GM19467 (cell line): ENCODE data around the gene MSH3.
"Not testable (repeated sequence)": the region's sequence is repeated elsewhere in the genome, so short reads cannot be mapped to it uniquely, and the experiment has no call there.

Experiments used
- ATAC-seq: cut with Tn5 transposase; IDR thresholded peaks from one replicate; pipeline ENCODE4 v1.9.1; 2021; ENCODE audit warnings: mild to moderate bottlenecking, moderate library complexity; ENCODE audit not compliant: unreplicated experiment

The MSH3 gene

DNA sequence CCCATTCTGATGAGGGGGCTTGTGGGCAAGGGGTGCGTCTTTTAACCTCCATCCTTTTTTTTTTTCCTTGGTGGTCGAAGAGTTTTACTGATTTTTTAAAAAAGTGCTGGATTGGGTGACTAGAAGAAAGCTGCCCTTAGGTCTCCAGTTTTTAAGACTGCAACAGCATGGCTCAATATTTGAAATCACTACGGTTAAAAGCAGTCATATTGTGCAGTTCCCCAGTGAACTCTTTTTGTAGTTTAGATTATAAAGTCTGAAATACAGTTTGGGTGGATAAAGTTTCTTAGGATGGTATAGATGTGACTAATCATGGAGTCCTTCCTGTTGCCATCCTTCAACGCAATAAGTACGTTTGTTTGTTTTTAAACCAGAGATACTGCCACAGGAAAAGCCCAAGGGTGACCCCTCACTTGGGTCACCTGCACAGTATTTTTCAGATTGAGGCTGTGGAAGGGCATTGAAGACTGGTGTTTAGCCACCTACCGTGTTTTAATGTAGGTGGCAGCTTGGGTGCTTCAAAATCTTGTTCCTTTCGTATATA, 851 bp downstream of the MSH3 start:
- ATAC-seq: no peak

GRCh38 chr5:80656425-80656824, 2.0 kb downstream of the MSH3 start:
- ATAC-seq: no peak

- no peak for ATAC-seq
Measured at GRCh38 chr5:80659106-80659505, 4.7 kb downstream of the MSH3 start.

DNA sequence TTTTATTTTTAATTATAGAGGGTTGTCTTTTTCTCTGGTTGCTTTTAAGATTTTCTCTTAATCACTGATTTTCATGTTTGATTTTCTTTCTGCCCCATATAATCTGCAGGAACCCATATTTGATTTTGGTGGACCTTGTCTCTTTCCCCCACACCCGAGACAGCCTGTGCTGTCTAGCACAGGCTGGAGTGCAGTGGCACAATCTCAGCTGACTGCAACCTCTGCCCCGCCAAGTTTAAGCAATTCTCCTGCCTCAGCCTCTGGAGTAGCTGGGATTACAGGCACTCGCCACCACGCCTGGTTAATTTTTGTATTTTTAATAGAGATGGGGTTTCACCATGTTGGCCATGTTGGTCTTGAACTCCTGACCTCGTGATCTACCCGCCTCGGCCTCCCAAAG, 6.2 kb downstream of the MSH3 start:
- ATAC-seq: not testable (repeated sequence)

DNA sequence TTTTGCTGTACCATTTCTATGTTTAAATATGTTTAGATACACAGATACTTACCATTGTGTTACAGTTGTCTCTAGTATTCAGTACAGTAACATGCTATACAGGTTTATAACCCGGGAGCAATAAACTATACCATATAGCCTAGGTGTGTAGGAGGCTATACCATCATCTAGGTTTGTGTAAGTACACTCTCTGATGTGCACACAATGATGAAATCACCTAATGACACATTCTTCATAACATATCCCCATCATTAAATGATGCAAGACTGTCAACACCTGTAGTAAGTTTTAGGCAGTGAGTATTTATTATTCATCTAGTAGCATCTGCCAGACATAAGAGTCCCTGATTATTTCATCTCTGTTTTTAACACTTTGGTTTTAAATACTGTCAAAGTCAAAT, 7.7 kb downstream of the MSH3 start:
- no peak for ATAC-seq

DNA sequence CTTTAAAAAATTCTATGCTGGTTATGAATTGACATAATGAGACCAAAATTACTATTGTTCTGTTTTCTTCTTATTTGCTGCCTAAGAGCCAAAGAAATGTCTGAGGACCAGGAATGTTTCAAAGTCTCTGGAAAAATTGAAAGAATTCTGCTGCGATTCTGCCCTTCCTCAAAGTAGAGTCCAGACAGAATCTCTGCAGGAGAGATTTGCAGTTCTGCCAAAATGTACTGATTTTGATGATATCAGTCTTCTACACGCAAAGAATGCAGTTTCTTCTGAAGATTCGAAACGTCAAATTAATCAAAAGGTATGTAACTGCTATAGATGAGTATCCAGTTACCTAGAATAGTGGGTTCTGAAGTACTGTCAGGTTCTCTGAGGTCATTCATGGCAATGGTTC, 10.6 kb downstream of the MSH3 start:
- no peak for ATAC-seq

DNA sequence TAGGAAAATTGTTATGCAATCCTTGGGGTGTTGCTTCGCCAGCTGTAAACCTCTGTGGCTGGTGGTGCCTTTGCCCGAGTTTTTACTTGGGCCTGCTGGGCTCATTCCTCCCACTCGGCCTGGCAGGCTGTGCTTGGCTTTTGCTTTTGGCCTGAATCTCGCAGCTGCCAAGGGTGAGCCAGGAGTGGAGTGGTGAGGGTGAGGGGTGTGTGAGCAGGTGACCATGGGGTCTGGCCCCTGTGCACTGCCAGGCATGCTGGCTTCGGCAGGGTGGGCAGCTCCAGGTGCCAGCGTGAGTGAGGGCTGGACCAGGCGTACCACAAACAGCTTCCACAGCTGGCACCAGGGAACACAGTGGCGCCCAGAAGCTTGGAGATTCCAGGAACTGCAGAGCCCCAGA, 12.9 kb downstream of the MSH3 start:
- no peak for ATAC-seq

DNA sequence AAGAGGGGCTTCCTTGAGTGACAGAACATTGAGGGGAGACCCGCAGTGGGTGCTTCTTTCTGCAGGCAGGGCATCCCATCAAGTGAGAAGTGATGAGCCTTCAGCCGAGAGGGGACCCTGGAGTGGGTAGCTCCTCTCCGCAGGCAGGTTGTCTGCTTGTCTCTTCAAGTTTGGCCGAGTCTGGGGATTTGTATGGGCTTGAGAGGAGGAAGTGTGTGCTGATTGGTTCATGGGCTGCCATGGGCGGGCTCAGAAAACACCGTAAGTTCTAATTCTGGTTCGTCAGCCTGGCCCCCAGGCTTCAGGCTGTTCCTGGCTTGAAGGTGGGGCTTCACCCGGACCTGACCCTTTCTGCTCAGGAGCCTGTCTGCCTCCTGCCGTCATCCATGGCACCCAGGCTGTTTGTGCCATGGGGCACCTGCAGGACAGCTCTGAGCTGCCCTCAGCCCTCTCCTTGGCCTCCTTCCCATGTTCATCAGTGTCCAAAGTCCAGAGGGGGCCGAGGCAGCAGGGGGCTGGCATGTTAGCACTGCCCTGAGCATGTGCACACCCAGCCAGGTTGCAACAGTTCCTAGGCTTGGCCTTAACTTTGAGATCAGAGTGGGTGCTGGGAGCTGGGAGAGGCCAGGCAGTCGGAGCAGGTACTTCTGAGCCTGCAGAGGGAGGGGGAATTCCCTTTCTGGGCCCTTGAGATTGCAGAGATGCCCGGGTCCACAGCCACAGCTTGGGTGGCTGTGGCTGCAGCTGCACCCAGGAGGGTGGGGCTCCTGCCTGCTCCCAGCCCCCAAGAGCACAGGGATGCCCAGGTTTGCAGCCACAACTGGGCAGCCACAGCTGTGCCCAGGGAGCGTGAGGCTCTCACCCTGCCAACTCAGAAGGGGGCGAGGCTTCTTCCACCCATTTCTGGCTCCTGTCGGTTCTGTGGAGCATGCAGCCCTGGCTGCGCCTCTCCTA, 13.8 kb downstream of the MSH3 start:
- no peak for ATAC-seq

GRCh38 chr5:80672140-80672736, 17.8 kb downstream of the MSH3 start:
- ATAC-seq: peak; percentile 64

DNA sequence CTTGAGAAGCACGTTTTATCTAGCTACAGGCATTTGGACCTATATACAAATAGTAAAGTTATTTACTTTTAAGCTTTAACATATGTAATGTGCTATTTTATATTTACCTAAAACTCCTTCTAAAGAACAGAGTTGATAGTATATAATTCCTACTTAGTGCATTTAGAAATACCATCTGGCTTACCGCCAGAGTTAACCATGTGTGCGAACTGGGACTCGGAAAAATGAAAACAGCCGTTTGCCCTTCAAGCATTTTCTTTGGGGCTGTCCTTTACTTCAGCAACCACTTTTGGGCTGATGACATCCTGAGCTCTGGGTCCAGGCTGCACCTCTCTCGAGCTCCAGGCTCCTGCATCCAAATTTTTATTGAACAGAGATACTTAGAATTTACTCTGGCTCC, 22.3 kb downstream of the MSH3 start:
- no peak for ATAC-seq

DNA sequence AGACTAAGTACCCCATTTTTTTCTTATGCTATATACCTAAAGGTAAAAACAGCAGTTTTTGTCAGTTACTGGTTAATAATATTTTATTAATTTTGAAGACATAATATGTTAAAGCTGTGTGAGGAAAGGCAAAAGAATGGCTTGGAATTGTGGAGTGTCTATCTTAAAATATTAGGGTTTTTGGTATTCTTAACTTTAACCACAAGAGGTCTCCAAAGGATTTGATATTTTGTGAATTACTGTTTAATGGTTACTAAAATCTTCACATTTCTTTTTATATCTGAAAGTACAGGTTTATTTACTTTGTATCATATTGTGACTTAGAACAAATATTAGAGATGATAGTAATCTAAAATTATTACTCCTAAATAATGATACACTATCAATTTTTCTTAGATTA, 32.3 kb downstream of the MSH3 start:
- ATAC-seq: no peak

GRCh38 chr5:80688648-80689420, 34.4 kb downstream of the MSH3 start:
- no peak for ATAC-seq

DNA sequence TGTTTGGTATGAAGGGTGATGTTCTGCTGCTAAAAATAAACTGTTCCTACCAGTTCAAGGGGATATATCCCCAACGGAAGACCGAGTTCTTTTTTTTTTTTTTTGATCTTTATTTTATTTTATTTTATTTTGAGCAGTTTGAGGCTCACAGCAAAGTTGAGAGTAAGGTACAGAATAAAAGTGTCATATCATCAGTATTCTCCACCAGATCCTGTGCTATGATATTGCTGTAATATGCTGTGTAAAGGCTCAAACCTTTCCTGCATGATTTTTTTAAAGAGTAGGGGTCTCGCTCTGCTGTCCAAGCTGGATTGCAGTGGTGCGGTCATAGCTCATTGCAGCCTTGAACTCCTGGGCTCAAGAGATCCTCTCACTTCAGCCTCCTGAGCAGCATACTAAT, 35.2 kb downstream of the MSH3 start:
- ATAC-seq: no peak

DNA sequence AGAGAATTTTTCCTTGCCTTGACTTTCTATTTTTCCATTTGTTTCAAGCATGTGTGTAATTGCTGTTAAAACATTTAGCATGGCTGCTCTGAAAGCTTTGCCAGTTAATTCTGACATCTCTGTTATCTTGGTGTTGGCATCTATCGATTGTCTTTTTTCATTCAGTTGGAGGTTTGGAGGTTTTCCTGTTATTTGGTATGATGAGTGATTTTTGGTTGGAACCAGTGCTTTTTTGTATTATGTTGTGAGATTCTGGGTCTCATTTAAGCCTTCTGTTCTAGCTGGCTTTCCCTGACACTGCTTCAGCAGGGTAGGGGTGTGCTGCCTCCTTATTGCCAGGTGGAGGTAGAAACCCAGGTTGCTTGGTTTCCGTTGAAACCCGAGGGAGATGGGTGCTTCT, 41.2 kb downstream of the MSH3 start:
- no peak for ATAC-seq

DNA sequence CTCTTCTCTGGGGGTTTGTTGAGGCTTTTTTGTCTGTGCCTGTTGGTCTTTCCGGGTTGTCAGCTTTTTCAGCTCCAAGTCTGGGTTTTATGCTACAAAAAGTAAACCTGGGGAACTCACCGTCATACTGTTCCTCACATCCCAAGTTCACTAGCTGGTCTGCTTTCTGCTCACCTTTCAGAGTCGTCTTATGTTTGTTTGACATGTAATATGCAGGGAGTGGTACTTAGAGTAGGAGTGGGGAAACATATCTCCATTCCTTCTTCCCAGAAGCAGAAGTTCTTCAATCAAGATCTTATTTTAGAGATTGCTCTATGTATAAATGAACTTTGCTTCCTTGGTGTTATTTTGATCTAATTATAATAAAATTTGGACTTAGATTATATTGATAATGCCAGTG, 42.0 kb downstream of the MSH3 start:
- no peak for ATAC-seq

DNA sequence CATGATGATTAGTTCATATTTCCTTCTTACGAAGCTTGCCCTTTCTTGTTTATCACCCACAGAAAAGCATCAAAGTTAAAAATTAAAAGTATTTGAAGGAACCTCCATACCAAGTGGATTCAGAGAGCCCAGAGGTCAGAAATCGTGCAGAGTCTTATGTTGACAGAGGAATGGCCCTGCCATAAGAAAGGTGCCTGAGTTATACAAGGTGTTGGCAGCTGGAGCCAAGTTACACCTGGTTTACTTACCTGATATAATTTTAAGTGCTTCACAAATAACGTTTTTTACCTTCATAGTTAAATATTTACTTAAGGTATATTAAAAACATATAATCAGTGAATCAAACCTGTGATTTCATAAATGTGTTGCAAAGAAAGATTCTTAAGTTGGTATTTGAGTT, 42.6 kb downstream of the MSH3 start:
- ATAC-seq: no peak

- ATAC-seq: no peak
Measured at GRCh38 chr5:80698369-80698768, 43.9 kb downstream of the MSH3 start.

DNA sequence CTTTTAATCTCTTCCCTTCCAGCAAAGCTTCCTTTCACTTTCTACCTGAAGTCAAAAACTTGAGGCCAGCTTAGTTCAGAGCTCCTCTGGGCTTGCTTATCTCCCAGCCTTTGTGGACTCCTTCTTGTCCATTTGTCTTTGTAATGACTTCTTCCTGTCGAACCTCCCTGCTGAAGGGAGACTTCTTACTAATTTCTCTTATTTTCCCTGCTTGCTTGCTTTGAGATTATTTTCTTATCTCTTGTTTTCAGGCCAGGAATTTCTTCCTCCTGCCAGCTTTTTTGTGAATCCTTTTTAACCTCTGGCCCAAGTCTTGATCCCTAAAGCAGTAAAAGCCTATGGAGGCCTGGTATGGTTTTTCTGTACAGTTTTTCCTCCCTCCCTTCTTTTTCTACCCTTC, 47.1 kb downstream of the MSH3 start:
- ATAC-seq: no peak

DNA sequence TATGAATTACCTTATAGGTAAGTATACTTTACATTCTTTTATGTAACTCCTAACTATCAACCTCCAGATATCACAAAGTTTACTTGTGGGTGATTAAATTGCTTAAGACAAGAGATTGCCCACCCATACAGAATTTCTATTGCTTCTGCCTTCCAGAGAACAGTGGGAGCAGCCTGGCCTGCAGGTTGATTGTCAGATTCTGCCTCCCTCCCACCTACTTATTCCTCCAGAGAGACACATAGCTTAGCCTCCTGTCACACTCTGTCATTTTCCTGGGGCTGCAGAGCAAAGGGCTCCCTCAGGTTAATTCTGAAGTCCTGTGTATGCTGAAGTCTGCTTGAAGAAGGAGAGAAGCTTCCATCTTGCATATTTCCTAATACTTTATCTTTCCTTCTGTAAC, 48.8 kb downstream of the MSH3 start:
- no peak for ATAC-seq

DNA sequence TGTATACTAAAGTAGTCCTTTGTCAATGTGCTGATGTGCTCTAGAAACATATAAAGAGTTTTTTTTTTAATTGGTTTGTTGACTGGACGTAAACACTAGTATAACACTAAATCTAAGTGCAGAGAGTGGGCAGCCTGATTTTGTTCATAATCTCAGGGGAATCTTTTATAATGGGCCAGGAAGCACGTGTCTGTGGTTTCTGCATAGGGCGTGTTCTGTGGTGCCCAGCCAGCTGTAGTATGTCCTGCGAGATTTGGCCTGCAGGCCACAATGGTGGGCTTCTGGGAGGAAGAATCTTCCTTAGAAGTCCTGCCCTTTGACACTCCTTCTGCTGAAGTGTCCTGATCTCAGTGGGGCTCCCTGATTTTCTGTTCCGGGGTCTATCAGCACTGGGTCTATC, 49.3 kb downstream of the MSH3 start:
- no peak for ATAC-seq

GRCh38 chr5:80704221-80704620, 49.8 kb downstream of the MSH3 start:
- no peak for ATAC-seq
